Mesendoderm (in vitro differentiated cells): ENCODE results near the gene OSBPL3.

Source experiments
- DNase-seq: peaks from one replicate; pipeline ENCODE4 v3.0.0; 2013
- H2AK5ac ChIP-seq: 2 replicates; pipeline ENCODE4 v1.6.1; 2013; ENCODE audit warnings: low read length, inconsistent platforms
- H2BK120ac ChIP-seq: 2 replicates; pipeline ENCODE4 v1.6.1; 2013; ENCODE audit warnings: low read depth, mild to moderate bottlenecking, low read length, moderate library complexity, mixed read lengths
- H2BK15ac ChIP-seq: replicated peaks from 2 replicates; pipeline ENCODE4 v1.6.1; 2013; ENCODE audit warnings: low read depth, mild to moderate bottlenecking, moderate library complexity
- H2BK5ac ChIP-seq: 2 replicates; pipeline ENCODE4 v1.6.1; 2013; ENCODE audit warnings: low read length, inconsistent platforms
- H3K18ac ChIP-seq: 2 replicates; pipeline ENCODE4 v1.6.1; 2013; ENCODE audit warnings: mild to moderate bottlenecking, low read length, mixed read lengths
- H3K23ac ChIP-seq: one replicate; pipeline ENCODE4 v1.6.1; 2013; ENCODE audit warnings: low read length
- H3K27ac ChIP-seq: 2 replicates; pipeline ENCODE4 v1.5.1; 2013; ENCODE audit warnings: low read depth, mild to moderate bottlenecking, inconsistent platforms, low read length, moderate library complexity
- H3K27me3 ChIP-seq: 2 replicates; pipeline ENCODE4 v1.6.1; 2013; ENCODE audit warnings: low read length, control low read depth, mild to moderate bottlenecking, inconsistent platforms; ENCODE audit not compliant: insufficient read depth, poor library complexity
- H3K36me3 ChIP-seq: 2 replicates; pipeline ENCODE4 v1.6.1; 2013; ENCODE audit warnings: low read length, inconsistent platforms; ENCODE audit not compliant: control insufficient read depth, insufficient read depth
- H3K4ac ChIP-seq: one replicate; pipeline ENCODE4 v1.6.1; 2013; ENCODE audit warnings: low read depth, mild to moderate bottlenecking, low read length, moderate library complexity
- H3K4me1 ChIP-seq: 2 replicates; pipeline ENCODE4 v1.6.1; 2013; ENCODE audit warnings: low read depth, low read length, inconsistent platforms; ENCODE audit not compliant: control insufficient read depth
- H3K4me2 ChIP-seq: 2 replicates; pipeline ENCODE4 v1.6.1; 2013; ENCODE audit warnings: low read length
- H3K4me3 ChIP-seq: 2 replicates; pipeline ENCODE4 v1.5.1; 2013; ENCODE audit warnings: mild to moderate bottlenecking, low read length
- H3K56ac ChIP-seq: one replicate; pipeline ENCODE4 v1.6.1; 2013; ENCODE audit warnings: low read length
- H3K79me1 ChIP-seq: 2 replicates; pipeline ENCODE4 v1.6.1; 2013; ENCODE audit warnings: low read length, inconsistent platforms
- H3K79me2 ChIP-seq: 2 replicates; pipeline ENCODE4 v1.6.1; 2013; ENCODE audit warnings: mild to moderate bottlenecking, low read length; ENCODE audit not compliant: control insufficient read depth, insufficient read depth
- H3K9ac ChIP-seq: 2 replicates; pipeline ENCODE4 v1.6.1; 2013; ENCODE audit warnings: low read length, inconsistent platforms
- H4K5ac ChIP-seq: one replicate; pipeline ENCODE4 v1.6.1; 2013; ENCODE audit warnings: low read length
- H4K8ac ChIP-seq: one replicate; pipeline ENCODE4 v1.6.1; 2013; ENCODE audit warnings: low read depth, mild to moderate bottlenecking, control low read depth, low read length, moderate library complexity
- WGBS: extraction: QIAGEN DNeasy Blood & Tissue Kit; methylation state at CpG from one replicate; pipeline ENCODE4 v1.1.7; 2013; ENCODE audit warnings: low lambda C conversion rate, missing lambda C conversion rate; ENCODE audit not compliant: insufficient coverage; ENCODE audit errors: extremely low coverage; 5-methylcytosine and 5-hydroxymethylcytosine counted together

OSBPL3 gene

GRCh38 chr7:24966802-24967201 is 13.2 kb downstream of the OSBPL3 start:
- no peak overlapping the region for H3K27ac ChIP-seq
- H3K18ac ChIP-seq, result no peak overlapping the region
- no peak overlapping the region for H3K56ac ChIP-seq
- H3K4ac ChIP-seq, result no peak overlapping the region
- H3K36me3 ChIP-seq, result no peaks in the 10 kb centered on the region
- no peak overlapping the region for H3K23ac ChIP-seq
- no peak overlapping the region for H2BK15ac ChIP-seq
- no peak for DNase-seq
- no peak overlapping the region for H4K5ac ChIP-seq
- no peaks in the 10 kb centered on the region for H3K27me3 ChIP-seq
- 100% methylated on average over 1 of the region's 1 CpG for WGBS
- peaks cover 11% of the 10 kb centered on the region for H3K79me2 ChIP-seq
- no peak overlapping the region for H3K9ac ChIP-seq
- H3K4me3 ChIP-seq, result no peak overlapping the region
- no peak overlapping the region for H2BK5ac ChIP-seq
- peaks cover 16% of the 10 kb centered on the region for H3K4me1 ChIP-seq
- no peak overlapping the region for H4K8ac ChIP-seq
- H2AK5ac ChIP-seq, result no peak overlapping the region
- no peak overlapping the region for H2BK120ac ChIP-seq
- peaks cover 10% of the 10 kb centered on the region for H3K79me1 ChIP-seq
- no peak overlapping the region for H3K4me2 ChIP-seq

DNA sequence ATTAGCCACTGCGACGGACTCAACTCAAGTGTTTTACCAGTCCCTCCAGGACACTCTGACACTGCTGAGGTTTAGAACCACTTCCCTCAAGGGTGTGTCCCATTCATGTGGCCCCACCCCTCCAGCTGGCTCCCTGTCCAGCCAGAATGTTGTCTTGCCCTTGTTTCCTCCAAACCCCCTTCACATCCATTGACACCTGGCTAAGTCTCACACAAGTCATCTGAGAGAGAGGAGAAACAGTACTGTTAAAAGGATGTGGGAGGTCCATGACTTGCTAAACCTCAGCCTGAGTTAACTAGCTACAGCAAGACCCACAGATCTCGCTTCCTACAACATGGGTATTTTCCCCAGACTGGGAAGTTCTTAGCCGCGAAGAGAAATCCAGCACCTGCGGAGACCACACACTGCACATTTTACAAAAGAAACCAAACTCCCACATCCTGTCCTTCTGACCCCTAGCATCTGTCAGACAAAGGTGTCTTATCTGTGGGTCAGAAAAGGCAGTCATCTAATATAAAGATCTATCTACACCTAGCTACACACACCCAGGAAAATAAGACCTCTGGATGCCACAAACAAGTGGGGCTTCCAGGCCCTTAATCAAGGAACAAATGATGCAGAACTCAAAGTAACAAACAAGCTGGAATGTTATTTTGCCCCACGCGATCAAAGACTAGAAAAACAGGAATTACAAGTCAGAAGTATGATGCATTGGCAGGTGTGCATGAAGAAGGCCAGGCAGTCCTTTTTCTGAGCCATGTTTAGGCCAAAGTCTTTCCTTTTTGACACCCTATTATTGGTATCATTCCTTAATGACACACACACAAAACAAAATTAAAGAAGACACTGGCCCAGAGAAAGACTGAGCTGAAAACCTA is 13.9 kb downstream of the OSBPL3 start:
- no CpG with 5 or more reads among the region's 8 CpGs for WGBS

DNA sequence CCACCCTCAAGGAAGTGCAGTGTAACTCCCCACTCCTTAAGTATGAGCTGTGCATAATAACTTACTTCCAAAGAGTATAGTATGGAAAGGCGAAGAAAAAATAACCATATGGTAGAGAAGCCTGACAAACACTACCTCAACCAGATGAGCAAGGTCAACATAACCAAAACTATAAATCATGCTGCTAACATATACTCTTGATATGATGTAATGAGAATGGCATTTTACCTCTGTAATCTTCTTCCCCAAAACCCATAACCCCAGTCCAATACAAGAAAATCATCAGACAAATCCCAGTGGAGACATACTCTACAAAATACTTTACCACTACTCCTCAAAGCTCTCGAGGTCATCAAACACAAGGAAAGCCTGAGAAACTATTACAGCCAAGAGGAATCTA is 15.8 kb downstream of the OSBPL3 start:
- Histone ChIP-seq H3K56ac (no peak overlapping the region), H3K27me3 (no peaks in the 10 kb centered on the region), H2BK5ac (no peak overlapping the region), H3K4ac (no peak overlapping the region), H3K27ac (no peak overlapping the region), H3K18ac (no peak overlapping the region), H4K5ac (no peak overlapping the region), H4K8ac (no peak overlapping the region), H3K4me2 (no peak overlapping the region), H3K23ac (no peak overlapping the region), H3K9ac (no peak overlapping the region), H2BK120ac (no peak overlapping the region), H3K79me2 (peaks cover 9% of the 10 kb centered on the region), H2BK15ac (no peak overlapping the region), H3K4me3 (no peak overlapping the region), H3K79me1 (peaks cover 9% of the 10 kb centered on the region), H2AK5ac (no peak overlapping the region), H3K36me3 (no peaks in the 10 kb centered on the region), H3K4me1 (peaks cover 7% of the 10 kb centered on the region)
- WGBS, result no CpG with 5 or more reads among the region's 2 CpGs
- no peak for DNase-seq

More for the DNA sequence above, 13.9 kb downstream of the OSBPL3 start:
- H3K27me3 ChIP-seq, result no peaks in the 10 kb centered on the region
- H3K56ac ChIP-seq, result no peak overlapping the region
- peaks cover 11% of the 10 kb centered on the region for H3K79me2 ChIP-seq
- no peak overlapping the region for H3K27ac ChIP-seq
- no peak overlapping the region for H3K18ac ChIP-seq
- H2BK120ac ChIP-seq, result no peak overlapping the region
- peaks cover 10% of the 10 kb centered on the region for H3K79me1 ChIP-seq
- DNase-seq, result peak; percentile 30
- H3K4me2 ChIP-seq, result no peak overlapping the region
- no peak overlapping the region for H3K4ac ChIP-seq
- no peak overlapping the region for H3K9ac ChIP-seq
- H4K8ac ChIP-seq, result no peak overlapping the region
- H3K23ac ChIP-seq, result no peak overlapping the region
- H3K36me3 ChIP-seq, result no peaks in the 10 kb centered on the region
- H3K4me3 ChIP-seq, result no peak overlapping the region
- H2BK5ac ChIP-seq, result no peak overlapping the region
- no peak overlapping the region for H2AK5ac ChIP-seq
- no peak overlapping the region for H2BK15ac ChIP-seq
- no peak overlapping the region for H4K5ac ChIP-seq
- peaks cover 9% of the 10 kb centered on the region for H3K4me1 ChIP-seq

GRCh38 chr7:24963218-24963617 is 16.8 kb downstream of the OSBPL3 start:
- no peak overlapping the region for H4K8ac ChIP-seq
- no CpG with 5 or more reads among the region's 2 CpGs for WGBS
- no peak overlapping the region for H3K4me3 ChIP-seq
- peaks cover 8% of the 10 kb centered on the region for H3K79me2 ChIP-seq
- no peak overlapping the region for H3K18ac ChIP-seq
- H2BK15ac ChIP-seq, result no peak overlapping the region
- DNase-seq, result no peak
- no peak overlapping the region for H3K4me2 ChIP-seq
- peaks cover 9% of the 10 kb centered on the region for H3K79me1 ChIP-seq
- H2AK5ac ChIP-seq, result no peak overlapping the region
- no peak overlapping the region for H3K9ac ChIP-seq
- no peak overlapping the region for H2BK5ac ChIP-seq
- peaks cover 7% of the 10 kb centered on the region for H3K4me1 ChIP-seq
- no peaks in the 10 kb centered on the region for H3K27me3 ChIP-seq
- no peak overlapping the region for H2BK120ac ChIP-seq
- H3K27ac ChIP-seq, result no peak overlapping the region
- H4K5ac ChIP-seq, result no peak overlapping the region
- no peaks in the 10 kb centered on the region for H3K36me3 ChIP-seq
- H3K23ac ChIP-seq, result peak overlapping the region; percentile 11
- H3K4ac ChIP-seq, result no peak overlapping the region
- no peak overlapping the region for H3K56ac ChIP-seq

DNA sequence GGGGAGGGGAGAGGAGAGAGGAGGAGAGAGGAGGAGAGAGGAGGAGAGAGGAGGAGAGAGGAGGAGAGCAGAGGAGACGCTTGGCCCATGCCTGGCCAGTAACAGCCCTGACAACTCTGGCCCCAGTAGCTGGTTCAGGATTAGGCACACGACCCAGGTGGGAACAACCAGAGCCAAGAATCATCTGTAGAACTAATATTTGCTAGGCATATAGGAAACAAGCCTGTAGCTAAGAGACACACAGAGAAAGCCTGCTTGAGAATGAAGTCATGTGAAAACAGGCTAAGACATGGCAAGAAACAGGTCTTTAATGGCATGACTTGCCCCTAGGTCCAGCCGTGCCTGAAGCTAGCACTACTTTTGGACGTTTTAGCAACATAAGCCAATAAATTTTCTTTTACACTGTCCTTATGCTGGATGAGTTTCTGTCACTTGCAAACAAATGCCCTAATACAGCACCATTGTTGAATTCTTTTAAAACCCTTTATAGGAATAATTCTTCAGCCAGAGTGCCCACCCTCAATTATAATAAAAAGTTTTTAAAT is 17.5 kb downstream of the OSBPL3 start:
- Histone ChIP-seq H2BK120ac (no peak overlapping the region), H3K4me2 (no peak overlapping the region), H4K5ac (no peak overlapping the region), H3K79me2 (peaks cover 5% of the 10 kb centered on the region), H2AK5ac (no peak overlapping the region), H3K79me1 (peaks cover 9% of the 10 kb centered on the region), H3K4me1 (peaks cover 7% of the 10 kb centered on the region), H2BK15ac (no peak overlapping the region), H3K4me3 (no peak overlapping the region), H3K18ac (no peak overlapping the region), H2BK5ac (no peak overlapping the region), H3K9ac (no peak overlapping the region), H3K36me3 (no peaks in the 10 kb centered on the region), H3K56ac (no peak overlapping the region), H4K8ac (no peak overlapping the region), H3K4ac (no peak overlapping the region), H3K27me3 (no peaks in the 10 kb centered on the region), H3K23ac (no peak overlapping the region), H3K27ac (no peak overlapping the region)
- DNase-seq, result no peak
- no CpG with 5 or more reads among the region's 4 CpGs for WGBS
